Dermis blood vessel endothelial cell (primary cell): Measurements from ENCODE around the gene BPIFA3. TPM values are rescaled to one million over a fixed set of nuclear protein-coding genes. Genes with fewer than 3 reads are reported as not detected.
"Not testable (repeated sequence)": the region's sequence is repeated elsewhere in the genome, so short reads cannot be mapped to it uniquely, and the experiment has no call there.

Experiments used
- DNase-seq: peaks from one replicate; pipeline ENCODE4 v3.0.0; 2010
- total RNA-seq: library from RNA; depleted of rRNA; stranded (reverse); fragments of >200 nt; gene quantifications from 2 replicates; pipeline ENCODE4 v1.2.3, GENCODE V29; 2014

Gene BPIFA3
- not detected in 2 replicates for total RNA-seq

DNA sequence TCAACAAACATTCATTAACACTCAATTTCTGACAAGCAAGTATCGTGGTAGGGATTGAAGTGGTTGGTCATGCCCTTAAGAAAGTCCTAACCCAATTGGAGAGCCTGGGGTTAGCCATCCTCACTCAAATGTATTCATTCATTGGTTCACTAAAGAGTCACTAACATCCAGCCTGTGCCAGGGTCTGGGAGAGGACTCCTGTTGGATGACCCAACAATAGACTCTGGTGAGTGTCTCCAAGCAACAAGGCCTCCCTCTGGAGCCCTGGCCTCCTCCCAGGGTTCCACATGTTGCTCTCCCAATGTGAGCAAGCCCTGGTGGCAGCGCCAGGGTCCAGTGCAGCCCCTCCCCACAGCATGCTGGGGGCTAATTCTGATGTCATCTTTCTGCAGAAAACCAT is at the start of gene BPIFA3:
Gene BPIFA3, plus strand, starts transcription at position 301 of the 400 bp plus-strand sequence. CDS start 185 bp downstream, outside the sequence.
- DNase-seq = no peak

DNA sequence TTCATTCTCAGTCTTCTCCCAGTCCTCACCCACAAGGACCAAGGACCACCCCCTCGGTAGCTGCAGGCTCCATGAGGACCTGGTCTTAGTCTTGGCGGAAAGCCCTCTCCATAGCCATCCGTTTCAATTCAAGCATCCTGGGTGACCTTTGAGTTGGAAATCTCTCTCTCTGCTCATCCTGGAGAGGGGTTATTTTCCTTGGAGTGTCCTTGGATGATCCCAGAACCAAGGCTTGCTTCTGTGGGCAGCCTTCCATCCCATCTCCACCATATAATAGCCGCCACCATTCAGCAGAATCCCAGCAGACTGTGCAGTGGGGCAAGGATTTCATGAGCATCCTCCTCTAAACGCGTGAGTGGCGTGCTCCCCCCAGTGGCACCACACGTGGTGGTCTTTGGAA is 49.3 kb upstream of the BPIFA3 start, which contains the start of gene BPIFA2:
Gene BPIFA2, plus strand, starts transcription at position 301 of the 400 bp plus-strand sequence. CDS start 987 bp downstream, outside the sequence.
- DNase-seq = no peak

- DNase-seq = no peak
Measured at GRCh38 chr20:33169176-33169794, 47.9 kb upstream of the BPIFA3 start.

GRCh38 chr20:33172781-33173180 is 44.4 kb upstream of the BPIFA3 start:
- DNase-seq = no peak

- no peak for DNase-seq
Measured at GRCh38 chr20:33175123-33175522, 42.0 kb upstream of the BPIFA3 start.

- DNase-seq = no peak
Measured at GRCh38 chr20:33176101-33176500, 41.1 kb upstream of the BPIFA3 start.

DNA sequence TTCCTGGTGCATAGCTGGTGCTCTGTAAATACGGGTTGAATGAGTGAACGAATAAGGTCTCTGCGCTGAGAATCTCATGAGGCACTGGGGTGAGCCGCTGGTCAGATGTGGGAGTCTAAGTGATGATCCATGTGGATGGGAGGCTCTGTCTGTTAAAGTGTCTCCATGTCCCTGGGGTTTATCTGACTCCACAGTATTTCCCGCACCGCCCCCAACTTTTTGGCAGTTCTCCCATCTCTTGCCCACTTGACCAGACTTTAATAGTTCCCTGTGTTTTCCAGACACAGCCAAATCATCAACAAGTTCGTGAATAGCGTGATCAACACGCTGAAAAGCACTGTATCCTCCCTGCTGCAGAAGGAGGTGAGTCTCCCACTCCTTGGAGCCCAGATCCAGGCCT is 39.3 kb upstream of the BPIFA3 start:
- no peak for DNase-seq

DNA sequence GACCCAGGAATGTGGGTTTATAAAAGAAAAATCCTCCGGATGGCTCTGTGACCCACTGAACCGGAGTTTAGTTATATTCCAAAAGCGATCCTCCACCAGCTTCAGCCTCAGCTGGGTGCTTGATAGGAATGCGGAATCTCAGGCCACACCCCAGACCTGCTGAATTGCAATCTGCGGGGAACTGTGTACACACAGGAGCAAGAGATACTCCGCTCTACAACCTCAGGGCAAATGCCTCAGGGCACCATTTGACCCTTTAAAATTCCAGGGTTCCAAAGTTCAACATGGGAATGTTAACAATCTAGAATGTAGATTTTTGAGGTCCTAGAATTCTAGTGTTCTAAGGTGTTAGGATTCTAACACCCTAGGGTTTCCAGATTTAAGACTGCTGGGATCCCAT is 38.4 kb upstream of the BPIFA3 start:
- DNase-seq = no peak

DNA sequence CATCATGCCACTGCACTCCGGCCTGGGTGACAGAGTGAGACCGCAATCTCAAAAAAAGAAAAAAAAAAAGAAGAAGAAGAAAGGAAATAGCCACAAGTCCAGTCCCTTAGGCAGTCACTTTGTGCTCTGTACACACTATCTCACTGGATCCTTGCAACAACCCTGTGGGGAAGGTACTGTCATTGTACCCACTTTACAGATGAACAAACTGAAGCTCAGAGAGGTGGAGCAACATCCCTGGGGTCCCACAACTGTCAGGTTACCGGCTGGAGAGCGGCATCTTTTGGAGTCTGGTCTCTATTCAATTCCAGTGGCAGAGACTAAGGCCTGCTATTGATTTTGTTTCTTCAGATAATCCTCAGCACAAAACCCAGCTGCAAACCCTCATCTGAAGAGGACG is 37.0 kb upstream of the BPIFA3 start:
- DNase-seq = no peak

- DNase-seq = no peak
Measured at GRCh38 chr20:33181482-33182093, 35.6 kb upstream of the BPIFA3 start.

DNA sequence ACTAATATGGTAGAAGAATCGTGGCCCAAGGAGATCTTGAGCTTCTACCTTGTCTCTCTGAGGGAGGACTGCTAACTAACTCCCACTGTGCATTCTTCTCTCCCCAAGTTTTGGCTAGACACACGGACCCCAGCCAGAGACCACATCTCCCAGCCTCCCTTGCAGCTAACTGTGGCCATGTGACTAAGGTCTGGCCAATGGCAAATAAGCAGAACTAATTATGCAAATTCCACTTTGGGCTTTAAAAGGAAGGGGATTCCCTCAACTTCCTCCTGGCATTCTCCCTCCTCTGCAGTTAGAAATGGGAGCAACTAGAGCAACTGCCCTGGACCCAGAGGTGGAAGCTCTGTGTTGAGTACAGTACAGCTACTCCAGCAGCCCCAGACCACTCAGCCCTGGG is 33.8 kb upstream of the BPIFA3 start:
- no peak for DNase-seq

DNA sequence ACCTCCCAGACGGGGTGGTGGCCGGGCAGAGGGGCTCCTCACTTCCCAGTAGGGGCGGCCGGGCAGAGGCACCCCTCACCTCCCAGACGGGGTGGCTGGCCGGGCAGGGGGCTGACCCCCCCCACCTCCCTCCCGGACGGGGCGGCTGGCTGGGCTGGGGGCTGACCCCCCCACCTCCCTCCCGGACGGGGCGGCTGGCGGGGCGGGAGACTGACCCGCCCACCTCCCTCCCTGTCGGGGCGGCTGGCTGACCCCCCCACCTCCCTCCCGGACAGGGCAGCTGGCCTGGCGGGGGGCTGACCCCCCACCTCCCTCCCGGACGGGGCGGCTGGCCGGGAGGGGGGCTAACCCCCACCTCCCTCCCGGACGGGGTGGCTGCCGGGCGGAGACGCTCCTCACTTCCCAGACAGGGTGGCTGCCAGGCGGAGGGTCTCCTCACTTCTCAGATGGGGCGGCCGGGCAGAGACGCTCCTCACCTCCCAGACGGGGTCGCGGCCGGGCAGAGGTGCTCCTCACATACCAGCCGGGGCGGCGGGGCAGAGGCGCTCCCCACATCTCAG is 32.0 kb upstream of the BPIFA3 start:
- DNase-seq = not testable (repeated sequence)

GRCh38 chr20:33187491-33187890 is 29.7 kb upstream of the BPIFA3 start:
- no peak for DNase-seq

GRCh38 chr20:33188421-33188820 is 28.7 kb upstream of the BPIFA3 start:
- DNase-seq = no peak

GRCh38 chr20:33191484-33191883 is 25.7 kb upstream of the BPIFA3 start:
- no peak for DNase-seq

- DNase-seq = no peak
Measured at GRCh38 chr20:33191955-33192354, 25.2 kb upstream of the BPIFA3 start.

DNA sequence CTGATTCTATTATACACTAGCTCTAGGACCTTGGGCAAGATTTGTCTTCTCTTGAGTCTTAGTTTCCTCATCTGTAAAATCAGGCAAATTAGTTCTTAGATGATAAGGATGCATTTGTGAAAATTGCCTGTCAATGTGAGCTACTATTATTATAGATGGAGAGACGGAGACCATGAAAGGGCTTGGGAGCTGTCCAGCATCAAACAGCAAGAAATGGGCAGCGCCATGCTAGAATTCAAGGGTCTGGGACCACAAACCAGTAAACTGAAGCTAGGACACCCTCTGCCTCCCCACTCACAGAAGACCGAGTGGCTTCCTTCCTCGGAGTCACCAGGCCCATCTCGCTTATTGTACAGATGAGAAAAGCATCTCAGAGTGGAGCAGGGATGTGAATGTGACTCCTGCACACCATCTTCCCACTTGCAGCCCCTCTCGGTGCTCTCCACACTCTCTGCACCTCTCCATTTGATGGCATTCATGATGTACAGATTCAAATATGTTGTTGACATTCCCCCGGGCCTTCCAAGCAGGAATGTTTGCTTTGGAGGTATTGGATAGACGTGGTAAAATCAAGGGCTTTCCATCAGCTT is 24.1 kb upstream of the BPIFA3 start:
- DNase-seq = no peak

GRCh38 chr20:33199026-33199425 is 18.1 kb upstream of the BPIFA3 start:
- DNase-seq = no peak

GRCh38 chr20:33202451-33202850 is 14.7 kb upstream of the BPIFA3 start:
- no peak for DNase-seq

- DNase-seq = no peak
Measured at GRCh38 chr20:33203444-33203843, 13.7 kb upstream of the BPIFA3 start.

DNA sequence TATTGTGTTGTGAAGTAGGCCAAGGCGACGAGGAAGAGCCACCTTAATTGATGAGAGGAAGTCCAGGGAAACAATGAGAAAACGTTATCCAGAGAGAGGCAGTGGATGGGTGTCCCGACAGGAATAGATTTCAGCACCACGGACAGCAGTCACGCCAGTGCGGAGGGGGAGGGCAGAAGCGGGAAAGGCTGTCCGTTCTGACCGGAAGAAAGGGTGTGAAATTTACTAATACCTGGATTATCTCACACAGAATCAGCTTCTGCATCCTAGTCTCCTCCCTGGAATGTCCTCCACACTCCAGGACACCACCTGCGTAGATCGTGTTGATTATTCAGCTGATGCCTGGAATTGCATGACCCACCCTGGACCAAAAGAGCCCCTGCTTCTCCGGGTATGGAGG is 7.4 kb upstream of the BPIFA3 start:
- peak; percentile 77 for DNase-seq

- DNase-seq = no peak
Measured at GRCh38 chr20:33210371-33210770, 6.8 kb upstream of the BPIFA3 start.

GRCh38 chr20:33211817-33212424 is 5.2 kb upstream of the BPIFA3 start:
- DNase-seq = peak; percentile 64
